Heart right ventricle (tissue), 16 donors: Measurements from ENCODE around the gene ANKRD33B. TPM values are rescaled to one million over a fixed set of nuclear protein-coding genes. Genes with fewer than 3 reads are reported as not detected.
A peak's percentile ranks its signal among the peaks of the same experiment; 100 is the strongest.
"Not testable (repeated sequence)": the region's sequence is repeated elsewhere in the genome, so short reads cannot be mapped to it uniquely, and the experiment has no call there.

Source experiments
- ATAC-seq, 8 donors: fragments of 200-7000 bp; cut with Tn5 transposase; one replicate each; pipeline ENCODE4 v1.9.1; 2020; ENCODE audit warnings: mild to moderate bottlenecking in 8 of 8, moderate library complexity in 8 of 8, moderate number of reproducible peaks in 1 of 8
- DNase-seq, 2 donors: peaks; one replicate each; pipeline ENCODE4 v3.0.0-alpha.2; 2020
- H3K27ac ChIP-seq, 10 donors: fragments of 200-600 bp; sonication (generic) in 2 of 10; one replicate each; pipeline versions ENCODE4 v1.5.0 to v1.8.0; 2020 to 2022; ENCODE audit warnings: mild to moderate bottlenecking in 3 of 10
- H3K27me3 ChIP-seq, 7 donors: fragments of 200-600 bp; one replicate each; pipeline ENCODE4 v1.8.0; 2021 to 2022; ENCODE audit warnings: mild to moderate bottlenecking in 2 of 7
- H3K36me3 ChIP-seq, 9 donors: fragments of 200-600 bp; sonication (generic) in 1 of 9; one replicate each; pipeline versions ENCODE4 v1.5.0 to v1.8.0; 2020 to 2022; ENCODE audit warnings: mild to moderate bottlenecking in 2 of 9
- H3K4me1 ChIP-seq, 9 donors: fragments of 200-600 bp; sonication (generic) in 1 of 9; one replicate each; pipeline versions ENCODE4 v1.5.0 to v1.8.0; 2020 to 2022; ENCODE audit warnings: mild to moderate bottlenecking in 4 of 9
- H3K4me3 ChIP-seq, 10 donors: fragments of 200-600 bp; sonication (generic) in 2 of 10; one replicate each; pipeline versions ENCODE4 v1.5.0 to v1.8.0; 2020 to 2022; ENCODE audit warnings: mild to moderate bottlenecking in 7 of 10, moderate library complexity in 2 of 10
- H3K9me3 ChIP-seq, 11 donors: fragments of 200-600 bp in 10 of 11; sonication (generic) in 2 of 11; one replicate each; pipeline versions ENCODE4 v1.5.0 to v1.8.0; 2013 to 2022; ENCODE audit warnings: mild to moderate bottlenecking in 2 of 11, control low read depth in 1 of 11, moderate library complexity in 1 of 11
- CTCF ChIP-seq, 9 donors: fragments of 200-600 bp; sonication (generic) in 2 of 9; IDR thresholded peaks; one replicate each; pipeline versions ENCODE4 v1.5.0 to v1.8.0; 2021 to 2022; ENCODE audit warnings: antibody characterized with exemption in 9 of 9, mild to moderate bottlenecking in 5 of 9, moderate library complexity in 1 of 9
- WGBS, 2 donors: extraction: QIAGEN DNeasy Blood & Tissue Kit; methylation state at CpG; one replicate each; pipeline ENCODE4 v1.1.7; 2013; ENCODE audit warnings: inconsistent platforms in 1 of 2; 5-methylcytosine and 5-hydroxymethylcytosine counted together
- intact Hi-C, 10 donors: fragments of 100-400 bp; cut with DNase I; formaldehyde crosslinking; loops; one replicate each; pipeline versions ENCODE4 v1.11.1 to v1.14.2; 2022
- polyA plus RNA-seq, 2 donors: library from polyadenylated mRNA; stranded (reverse); fragments of 200-250 nt; gene quantifications; one replicate each; pipeline ENCODE4 v1.2.3, GENCODE V29; 2013
- total RNA-seq, 10 donors: library from RNA; stranded (reverse); fragmentation: NEBNext Ultra II Directional in 3 of 10; extraction: Animal tissue kit (Norgen Biotek cat#: 25700) in 3 of 10; gene quantifications; one replicate each; pipeline versions ENCODE4 v1.2.1 to v1.2.4, GENCODE V29; 2021 to 2023
- donor health status: Arrhythmogenic right ventricular cardiomyopathy.
- donor health status: ischemic (EF 13 %, LVEDD 7.1; RV severe dilation, severe dysfunction).
- donor health status: healthy with polysubstance abuse.
- donor health status: DM: no; HTN: yes; CAD: no.
- donor health status: DM: no; HTN: no; CAD: no.
- donor health status: ischemic (EF 25% LVEDD 6.9; RV normal size, moderate dysfunction).
- donor health status: ischemic (EF 25% LVEDD 5.7; RV mildly dilated, moderate dysfunction).
- donor health status: healthy.
- donor health status: DM: yes; HTN: yes; CAD: no.
- donor health status: Ischemic cardiomyopathy.
- donor health status: ischemic (EF 35%, LVEDD 5.7; RV mildly dilated, moderate dysfunction).
- donor health status: nonischemic (EF 11% LVEDD 7.7; RV severe dilation, severe dysfunction).
- donor health status: DM: yes; HTN: yes; CAD: no.
- donor health status: PGD.
- donor health status: ischemic (EF 29% LVEDD 5.4; RV normal size, mild dysfunction).
- donor health status: nonischemic (EF 23%, LVEDD 6.1; RV moderate dilation, normal function).

The ANKRD33B gene
- total and polyA plus RNA-seq, 12 donors = 0.46 to 33.0 (median 13.3) TPM

GRCh38 chr5:10602031-10602806 lies 38.3 kb downstream of the ANKRD33B start:
- no peaks in the 10 kb centered on the region for H3K27me3 ChIP-seq
- peaks cover 16 to 44% (median 30%) of the 10 kb centered on the region in 9 donors for H3K4me1 ChIP-seq
- DNase-seq = peak; percentile 38 to 40
- H3K27ac ChIP-seq = peak overlapping the region; percentile 39 to 89 (median 80)
- H3K9me3 ChIP-seq = no peaks in the 10 kb centered on the region
- WGBS, 2 donors = 45 to 46% methylated on average over 15 of the region's 15 CpGs
- intact Hi-C loops = loop anchor here in 2 of 10 donors (5.0 kb wide), 2 partner anchors 35 to 40 kb away; partner anchors contain the start of gene ANKRD33B (in 1 of the 2)
- peak overlapping the region in 3 of 10 donors; percentile 0 to 18 (median 17) for H3K4me3 ChIP-seq
- TF ChIP-seq CTCF (IDR thresholded peaks at IDR 0.05) = no peak
- H3K36me3 ChIP-seq = no peaks in the 10 kb centered on the region
- ATAC-seq = peak; percentile 26 to 76 (median 65)

- no peak for ATAC-seq
- DNase-seq = no peak
- H3K27ac ChIP-seq = peak overlapping the region in 3 of 10 donors; percentile 18 to 89 (median 29)
- no peak for TF ChIP-seq CTCF (IDR thresholded peaks at IDR 0.05)
- intact Hi-C loops = loop anchor here in 2 of 10 donors (5.0 kb wide), 2 partner anchors 38 to 43 kb away; partner anchors contain the start of gene ANKRD33B (in 1 of the 2)
- H3K4me1 ChIP-seq = peaks cover 16 to 61% (median 46%) of the 10 kb centered on the region in 9 donors
- no peaks in the 10 kb centered on the region for H3K36me3 ChIP-seq
- no peaks in the 10 kb centered on the region for H3K9me3 ChIP-seq
- no peak overlapping the region for H3K4me3 ChIP-seq
- 86 to 88% methylated on average over 6 of the region's 6 CpGs for WGBS, 2 donors
- H3K27me3 ChIP-seq = no peaks in the 10 kb centered on the region
Observed at GRCh38 chr5:10604975-10605374, 41.1 kb downstream of the ANKRD33B start.

- not testable (repeated sequence) for H3K36me3 ChIP-seq, H3K9me3 ChIP-seq, H3K4me3 ChIP-seq, H3K27me3 ChIP-seq, DNase-seq, ATAC-seq
- Histone ChIP-seq H3K4me1 (peaks cover 9 to 46% (median 33%) of the 10 kb centered on the region in 9 donors), H3K27ac (peak overlapping the region in 8 of 10 donors; percentile 66 to 90 (median 83))
- WGBS, 2 donors = 89 to 97% methylated on average over 9 of the region's 9 CpGs
- intact Hi-C loops = loop anchor here in 1 of 10 donors (1.0 kb wide), 1 partner anchor 21 kb away; no protein-coding TSS in a partner anchor
Observed at GRCh38 chr5:10606632-10607022, 42.8 kb downstream of the ANKRD33B start.

GRCh38 chr5:10607023-10607665 lies 43.3 kb downstream of the ANKRD33B start:
- 16% methylated on average over 13 of the region's 13 CpGs for WGBS, 2 donors
- TF ChIP-seq CTCF (IDR thresholded peaks at IDR 0.05) = no peak
- H3K36me3 ChIP-seq = no peaks in the 10 kb centered on the region

More at GRCh38 chr5:10607023-10607665, 43.3 kb downstream of the ANKRD33B start:
- intact Hi-C loops = loop anchor here in 1 of 10 donors (1.0 kb wide), 1 partner anchor 20 kb away; no protein-coding TSS in a partner anchor
- Histone ChIP-seq H3K9me3 (no peaks in the 10 kb centered on the region), H3K27me3 (no peaks in the 10 kb centered on the region), H3K4me3 (peak overlapping the region in 5 of 10 donors; percentile 5 to 11 (median 6)), H3K27ac (peak overlapping the region; percentile 34 to 90 (median 82)), H3K4me1 (peaks cover 4 to 45% (median 28%) of the 10 kb centered on the region in 9 donors)
- DNase-seq (peak; percentile 62 to 71), ATAC-seq (peak; percentile 81 to 93 (median 91))
